SK-N-SH treated with all-trans-retinoic acid at 6 μM for 48 hours (cell line): ENCODE data around the gene AK4.
"Not testable (repeated sequence)": the region's sequence is repeated elsewhere in the genome, so short reads cannot be mapped to it uniquely, and the experiment has no call there.

Experiments
- CREB5 ChIP-seq: fragments of 250-450 bp; sonication (Bioruptor Pico); IDR thresholded peaks from 2 replicates; pipeline ENCODE4 v1.5.1; 2020; ENCODE audit warnings: low read depth, mild to moderate bottlenecking, moderate library complexity
- OSR1 ChIP-seq: fragments of 250-450 bp; sonication (Bioruptor Pico); IDR thresholded peaks from 2 replicates; pipeline ENCODE4 v1.8.0; 2022; ENCODE audit warnings: moderate library complexity, mild to moderate bottlenecking, inconsistent platforms
- PATZ1 ChIP-seq: fragments of 250-450 bp; sonication (Bioruptor Pico); IDR thresholded peaks from 2 replicates; pipeline ENCODE4 v1.8.0; 2020; ENCODE audit warnings: mild to moderate bottlenecking, moderate library complexity, borderline replicate concordance
- POU6F1 ChIP-seq: fragments of 250-450 bp; sonication (Bioruptor Pico); IDR thresholded peaks from 2 replicates; pipeline ENCODE4 v1.8.0; 2021; ENCODE audit warnings: low read depth, mild to moderate bottlenecking, moderate library complexity, borderline replicate concordance
- RARB ChIP-seq: fragments of 250-450 bp; sonication (Bioruptor Pico); IDR thresholded peaks from 2 replicates; pipeline ENCODE4 v1.8.0; 2021; ENCODE audit warnings: mild to moderate bottlenecking, moderate library complexity
- TCF4 ChIP-seq: fragments of 250-450 bp; sonication (Bioruptor Pico); IDR thresholded peaks from 2 replicates; pipeline ENCODE4 v1.8.0; 2021; ENCODE audit warnings: mild to moderate bottlenecking, moderate library complexity, borderline replicate concordance
- ZNF565 ChIP-seq: fragments of 450-650 bp; formaldehyde crosslinking; conservative IDR thresholded peaks from 2 replicates; pipeline ENCODE4 v1.5.0; 2020; ENCODE audit warnings: low read depth, mild to moderate bottlenecking, moderate library complexity
- ZNF70 ChIP-seq: fragments of 450-650 bp; formaldehyde crosslinking; IDR thresholded peaks from 2 replicates; pipeline ENCODE4 v1.5.0; 2020; ENCODE audit warnings: mild to moderate bottlenecking, moderate library complexity

- TF ChIP-seq POU6F1 (CRISPR knock-in tag); PATZ1 (CRISPR knock-in tag); CREB5 (CRISPR knock-in tag); RARB; ZNF565 (CRISPR knock-in tag); ZNF70; TCF4 (CRISPR knock-in tag); OSR1 (CRISPR knock-in tag): not testable (repeated sequence)
These were observed 89.1 kb downstream of the AK4 start for GRCh38 chr1:65237088-65237487.
